NCI-H526 treated with DMSO at 0.1 percent for 48 hours (cell line): Measurements from ENCODE around the gene BRD9.
"Not testable (repeated sequence)": the region's sequence is repeated elsewhere in the genome, so short reads cannot be mapped to it uniquely, and the experiment has no call there.

Source experiments
- DNase-seq: peaks from one replicate; lab custom pipeline; 2025; lab: John Stamatoyannopoulos, UW

The BRD9 gene

GRCh38 chr5:856531-857425 is 35.8 kb downstream of the BRD9 start:
- no peak for DNase-seq

- no peak for DNase-seq
Measured at GRCh38 chr5:855771-856530, 36.6 kb downstream of the BRD9 start.

DNA sequence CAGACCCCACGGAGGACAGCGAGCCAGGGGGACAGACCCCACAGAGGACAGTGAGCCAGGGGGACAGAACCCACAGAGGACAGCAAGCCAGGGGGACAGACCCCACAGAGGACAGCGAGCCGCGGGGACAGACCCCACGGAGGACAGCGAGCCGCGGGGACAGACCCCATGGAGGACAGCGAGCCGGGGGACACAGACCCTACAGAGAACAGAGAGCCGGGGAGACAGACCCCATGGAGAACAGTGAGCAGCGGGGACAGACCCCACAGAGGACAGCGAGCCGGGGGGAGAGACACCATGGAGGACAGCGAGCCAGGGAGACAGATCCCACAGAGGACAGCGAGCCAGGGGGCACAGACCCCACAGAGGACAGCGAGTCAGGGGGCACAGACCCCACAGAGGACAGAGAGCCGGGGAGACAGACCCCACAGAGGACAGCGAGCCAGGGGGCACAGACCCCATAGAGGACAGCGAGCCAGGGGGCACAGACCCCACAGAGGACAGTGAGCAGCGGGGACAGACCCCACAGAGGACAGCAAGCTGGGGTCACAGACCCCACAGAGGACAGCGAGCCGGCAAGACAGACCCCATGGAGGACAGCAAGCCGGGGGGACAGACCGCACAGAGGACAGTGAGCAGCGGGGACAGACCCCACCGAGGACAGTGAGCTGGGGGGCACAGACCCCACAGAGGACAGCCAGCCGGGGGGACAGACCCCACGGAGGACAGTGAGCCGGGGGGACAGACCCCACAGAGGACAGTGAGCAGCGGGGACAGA is 37.4 kb downstream of the BRD9 start:
- DNase-seq: no peak

DNA sequence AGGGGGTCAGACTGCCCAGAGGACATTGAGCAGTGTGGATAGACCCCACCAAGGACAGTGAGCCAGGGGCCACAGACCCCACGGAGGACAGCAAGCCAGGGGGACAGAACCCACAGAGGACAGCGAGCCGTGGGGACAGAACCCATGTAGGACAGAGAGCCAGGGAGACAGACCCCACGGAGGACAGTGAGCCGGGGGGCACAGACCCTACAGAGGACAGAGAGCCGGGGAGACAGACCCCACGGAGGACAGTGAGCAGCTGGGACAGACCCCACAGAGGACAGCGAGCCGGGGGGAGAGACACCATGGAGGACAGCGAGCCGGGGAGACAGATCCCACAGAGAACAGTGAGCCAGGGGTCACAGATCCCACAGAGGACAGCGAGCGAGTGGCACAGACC is 38.4 kb downstream of the BRD9 start:
- DNase-seq: no peak

GRCh38 chr5:853416-854090 is 39.0 kb downstream of the BRD9 start:
- not testable (repeated sequence) for DNase-seq

GRCh38 chr5:852431-853401 is 39.9 kb downstream of the BRD9 start:
- no peak for DNase-seq

DNA sequence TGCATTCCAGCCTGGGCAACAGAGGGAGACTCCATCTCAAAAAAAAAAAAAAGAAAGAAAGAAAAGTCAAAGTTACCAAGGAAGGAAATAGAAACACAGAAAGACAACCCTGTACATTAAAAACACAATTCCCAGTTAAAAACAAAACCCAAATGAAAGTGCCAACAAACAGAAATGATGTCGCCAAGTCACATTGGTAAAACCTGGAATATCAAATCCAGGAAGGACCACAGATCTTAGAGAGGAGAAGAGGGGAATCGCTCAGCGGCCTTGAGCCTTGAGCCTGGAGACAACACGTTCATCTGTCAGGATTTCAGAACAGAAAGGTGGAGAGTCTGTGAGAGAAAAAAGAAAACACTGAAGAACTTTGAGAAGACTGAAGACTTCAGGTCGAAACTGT is 40.6 kb downstream of the BRD9 start:
- DNase-seq: no peak

- no peak for DNase-seq
Measured at GRCh38 chr5:851553-851952, 41.0 kb downstream of the BRD9 start.

DNA sequence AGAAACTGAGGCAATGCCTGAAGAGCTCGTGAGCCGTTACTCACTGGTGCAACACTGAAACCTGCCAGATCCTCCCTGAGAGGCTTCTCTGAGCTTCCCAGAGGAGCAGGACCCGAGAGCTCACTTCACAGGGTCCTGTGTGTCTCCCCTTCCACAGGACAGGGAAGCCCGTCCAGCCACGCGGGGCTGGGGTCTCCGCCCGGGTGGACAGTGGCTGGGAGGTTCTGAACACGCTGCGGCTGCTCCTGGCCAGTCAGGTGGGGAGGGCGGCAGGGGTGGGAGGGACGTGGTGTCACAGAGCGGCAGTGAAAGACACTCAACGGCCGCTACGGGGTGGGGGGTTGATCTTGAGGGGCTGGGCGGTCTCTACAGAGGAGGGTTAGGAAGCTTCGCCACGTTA is 41.5 kb downstream of the BRD9 start:
- DNase-seq: no peak

DNA sequence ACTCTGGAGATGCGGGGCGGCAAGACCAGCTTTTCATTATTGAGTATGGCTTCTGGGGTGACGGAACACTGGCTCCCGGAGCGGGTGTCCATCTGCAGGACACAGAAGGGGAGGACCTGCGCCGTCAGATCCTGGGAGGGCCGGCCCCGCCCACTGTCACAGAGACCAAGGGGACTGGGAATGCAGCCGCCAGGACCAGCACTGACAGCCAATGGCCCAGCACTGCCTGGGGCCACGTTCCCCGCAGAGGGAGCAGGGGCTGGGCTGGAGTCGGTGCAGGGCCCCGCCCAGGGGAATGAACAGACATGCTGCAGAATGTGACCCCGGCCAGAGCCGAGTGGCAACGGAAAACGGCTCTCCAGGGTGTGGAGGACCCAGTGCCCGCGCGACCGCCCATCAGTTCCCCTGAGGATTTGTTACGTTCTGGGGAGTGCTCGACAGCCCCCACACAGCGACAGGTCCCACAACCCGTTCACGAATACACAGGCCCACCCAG is 42.0 kb downstream of the BRD9 start, which contains the start of gene ZDHHC11:
ZDHHC11 (minus strand) TSS at position 476 of the 496 bp plus-strand sequence; CDS start at position 92, 384 bp downstream.
- no peak for DNase-seq

- DNase-seq: no peak
Measured at GRCh38 chr5:849651-850301, 42.8 kb downstream of the BRD9 start.

GRCh38 chr5:848671-849111 is 43.9 kb downstream of the BRD9 start:
- DNase-seq: no peak

- DNase-seq: not testable (repeated sequence)
Measured at GRCh38 chr5:847736-848135, 44.9 kb downstream of the BRD9 start.

DNA sequence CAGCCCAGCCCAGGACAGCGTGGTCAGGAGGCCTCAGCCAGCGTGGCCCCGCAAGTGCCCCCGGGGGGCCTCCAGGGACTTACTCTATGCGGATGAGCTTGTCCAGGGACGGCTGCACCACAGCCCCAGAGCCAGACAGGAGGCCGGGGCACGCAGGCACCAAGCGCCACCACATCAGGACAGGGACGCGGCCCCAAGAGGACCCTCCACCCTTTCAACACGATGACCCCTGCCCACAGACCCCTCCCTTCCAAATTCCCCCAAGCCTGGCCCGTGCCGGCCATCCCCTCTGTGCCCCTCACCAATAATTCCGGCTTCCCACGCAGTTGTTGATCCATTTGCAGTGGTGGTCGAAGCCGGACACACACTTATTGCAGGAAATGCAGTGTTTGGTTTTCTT is 45.4 kb downstream of the BRD9 start:
- not testable (repeated sequence) for DNase-seq

DNA sequence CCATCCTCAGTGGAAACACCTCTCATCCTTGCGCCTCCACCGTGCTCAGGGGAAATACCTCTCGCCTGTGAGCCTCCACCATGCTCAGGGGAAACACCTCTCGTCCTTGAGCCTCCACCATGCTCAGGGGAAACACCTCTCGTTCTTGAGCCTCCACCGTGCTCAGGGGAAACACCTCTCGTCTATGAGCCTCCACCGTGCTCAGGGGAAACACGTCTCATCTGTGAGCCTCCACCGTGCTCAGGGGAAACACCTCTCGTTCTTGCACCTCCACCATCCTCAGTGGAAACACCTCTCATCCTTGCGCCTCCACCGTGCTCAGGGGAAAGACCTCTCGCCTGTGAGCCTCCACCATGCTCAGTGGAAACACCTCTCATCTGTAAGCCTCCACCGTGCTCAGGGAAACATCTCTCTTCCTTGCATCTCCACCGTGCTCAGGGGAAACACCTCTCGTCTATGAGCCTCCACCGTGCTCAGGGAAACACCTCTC is 46.0 kb downstream of the BRD9 start:
- not testable (repeated sequence) for DNase-seq

GRCh38 chr5:845676-846601 is 46.7 kb downstream of the BRD9 start:
- not testable (repeated sequence) for DNase-seq

DNA sequence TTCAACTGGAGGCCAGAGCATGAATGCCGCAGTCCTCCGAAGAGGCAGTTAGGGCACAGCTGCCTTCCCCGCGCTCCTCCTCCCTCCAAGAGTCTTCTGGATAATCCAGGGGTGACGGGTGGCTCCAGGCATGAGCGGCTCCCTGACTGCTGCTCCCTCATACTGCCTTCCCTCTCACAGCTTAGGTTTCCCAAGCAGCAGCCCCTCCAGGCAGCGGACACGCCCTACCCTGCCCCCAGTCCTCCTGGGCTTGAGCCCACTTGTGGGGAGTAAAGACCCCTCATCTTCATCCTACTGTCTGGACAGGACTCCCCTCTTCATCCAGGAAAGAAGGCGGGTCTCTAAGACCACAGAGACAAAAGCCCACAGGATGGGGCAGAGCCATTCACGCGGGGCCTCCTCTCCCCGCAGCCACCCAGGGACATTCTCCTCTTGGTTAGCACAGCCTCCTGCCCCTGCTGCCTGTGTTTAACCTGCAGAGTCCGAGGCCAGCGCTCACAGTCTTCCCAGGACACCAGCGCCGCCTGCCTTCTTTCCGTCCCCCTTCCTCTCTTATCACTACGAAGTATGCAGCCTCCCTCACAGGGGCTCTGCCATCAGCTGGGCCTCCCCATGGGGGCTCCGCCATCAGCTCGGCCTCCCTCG is 47.4 kb downstream of the BRD9 start:
- not testable (repeated sequence) for DNase-seq

GRCh38 chr5:844426-844825 is 48.2 kb downstream of the BRD9 start:
- DNase-seq: not testable (repeated sequence)
